Tracheal epithelial cell (primary cell): ENCODE measurements around the gene BLM. TPM values are rescaled to one million over a fixed set of nuclear protein-coding genes. Genes with fewer than 3 reads are reported as not detected.

Experiments used
- total RNA-seq: library from RNA; depleted of rRNA; stranded (reverse); fragments of >200 nt; gene quantifications from 2 replicates; pipeline ENCODE4 v1.2.1, GENCODE V29; 2014

Gene BLM
- 0.85 and 1.2 TPM in 2 replicates for total RNA-seq

DNA sequence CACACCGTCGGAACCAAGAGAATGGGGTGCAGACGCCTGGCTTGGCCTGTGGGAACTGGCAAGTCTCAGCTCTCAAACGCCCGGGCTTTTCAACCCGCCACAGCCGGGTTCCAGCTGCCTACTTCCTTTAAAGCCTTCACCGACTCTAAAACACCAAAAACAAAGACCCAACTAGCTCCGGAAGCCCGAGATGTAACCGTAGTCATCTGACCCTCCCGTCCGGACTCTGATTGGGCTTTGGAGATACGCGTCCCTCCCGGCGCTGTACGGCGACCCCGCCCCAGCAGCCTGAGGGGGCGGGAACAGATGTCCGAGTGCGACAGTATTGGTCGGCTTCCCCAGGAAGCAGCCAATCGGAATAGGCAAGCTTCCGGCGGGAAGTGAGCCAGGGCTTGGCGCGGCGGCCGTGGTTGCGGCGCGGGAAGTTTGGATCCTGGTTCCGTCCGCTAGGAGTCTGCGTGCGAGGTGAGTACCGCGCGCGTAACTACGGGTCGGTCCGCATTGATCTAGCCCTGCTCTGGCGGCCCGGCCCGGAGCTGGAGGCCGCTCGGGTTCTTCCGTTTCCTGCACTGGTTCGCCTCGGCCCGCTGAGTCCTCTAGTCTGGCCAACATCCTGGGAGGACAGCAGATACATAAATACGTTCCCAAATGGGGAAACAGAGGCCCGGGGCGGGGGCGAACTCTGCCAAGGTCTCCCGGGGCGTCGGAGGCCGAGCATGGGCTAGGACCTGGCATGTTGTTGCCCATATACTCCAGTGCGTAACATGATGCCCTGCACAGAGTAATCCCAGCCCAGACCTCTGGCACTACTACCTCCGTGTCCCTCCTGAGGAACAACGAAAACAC, at the start of gene BLM:
TSS of gene BLM (plus strand) at position 371 of the 846 bp plus-strand sequence. CDS start 30,047 bp downstream, outside the sequence.

Other genes with a start within 250 kb of the BLM start
- 7.2 and 8.5 TPM in 2 replicates for gene CRTC3, start 187.4 kb upstream of the BLM start, total RNA-seq
- 36.2 and 71.3 TPM in 2 replicates for gene FURIN, start 151.2 kb downstream of the BLM start, total RNA-seq
- gene FES, start 167.2 kb downstream of the BLM start, total RNA-seq: 3.2 and 7.0 TPM in 2 replicates
- 16.0 and 16.4 TPM in 2 replicates for gene MAN2A2, start 186.0 kb downstream of the BLM start, total RNA-seq
- 19.3 and 26.6 TPM in 2 replicates for gene HDDC3, start 215.2 kb downstream of the BLM start, total RNA-seq
- gene UNC45A, start 217.9 kb downstream of the BLM start, total RNA-seq: 50.3 and 93.3 TPM in 2 replicates
- 14.2 and 17.5 TPM in 2 replicates for gene RCCD1, start 237.5 kb downstream of the BLM start, total RNA-seq